HEK293 (cell line): Measurements from ENCODE around the gene RGL3.

Source experiments
- CTCF ChIA-PET: fragments of 350-600 bp; formaldehyde crosslinking; extraction: SDS; loops from one replicate; lab custom pipeline; 2021; ENCODE audit warnings: antibody characterized with exemption; lab: Yijun Ruan, JAX
- POLR2A ChIA-PET: fragments of 300-600 bp; formaldehyde crosslinking; extraction: SDS; loops from one replicate; lab custom pipeline; 2020; ENCODE audit warnings: antibody characterized with exemption, inconsistent platforms; lab: Yijun Ruan, JAX
- H3K27ac ChIP-seq: fragments of 200-500 bp; sonication (Bioruptor generic); 2 replicates; pipeline ENCODE4 v1.5.1; 2014; ENCODE audit warnings: low read depth, low read length, control low read depth, inconsistent platforms; ENCODE audit errors: extremely low read depth
- H3K36me3 ChIP-seq, 2 experiments: fragments of 200-500 bp in 1 of 2; sonication (Bioruptor generic) in 1 of 2; 1 replicate in 1 of 2; 2 replicates in 1 of 2; pipeline ENCODE4 v1.5.1; 2014 to 2017; ENCODE audit warnings: inconsistent platforms in 2 of 2, low read length in 2 of 2; ENCODE audit not compliant: control insufficient read depth in 2 of 2, insufficient read depth in 1 of 2
- H3K4me1 ChIP-seq: fragments of 200-500 bp; sonication (Bioruptor generic); 2 replicates; pipeline ENCODE4 v1.5.1; 2014; ENCODE audit warnings: mild to moderate bottlenecking, low read length, inconsistent platforms; ENCODE audit not compliant: control insufficient read depth, insufficient read depth
- H3K4me3 ChIP-seq: 2 replicates; pipeline ENCODE4 v1.5.1; 2011; ENCODE audit warnings: low read depth, mild to moderate bottlenecking, control low read depth, low read length, moderate library complexity
- H3K9me3 ChIP-seq: fragments of 200-500 bp; sonication (Bioruptor generic); 2 replicates; pipeline ENCODE4 v1.5.1; 2014; ENCODE audit warnings: low read depth, low read length, inconsistent platforms; ENCODE audit not compliant: control insufficient read depth, insufficient read depth
- KLF10 ChIP-seq: fragments of 450-650 bp; IDR thresholded peaks from 2 replicates; pipeline ENCODE4 v1.5.1; 2018; ENCODE audit warnings: missing biosample characterization, mild to moderate bottlenecking, missing genetic modification characterization
- MYNN ChIP-seq: fragments of 450-650 bp; formaldehyde crosslinking; IDR thresholded peaks from 2 replicates; pipeline ENCODE4 v1.5.1; 2016; ENCODE audit warnings: missing biosample characterization, missing genetic modification characterization, borderline replicate concordance
- MZF1 ChIP-seq: fragments of 450-650 bp; formaldehyde crosslinking; IDR thresholded peaks from 2 replicates; pipeline ENCODE4 v1.5.1; 2017; ENCODE audit warnings: missing biosample characterization, missing genetic modification characterization, borderline replicate concordance
- SALL2 ChIP-seq: fragments of 450-650 bp; formaldehyde crosslinking; IDR thresholded peaks from 2 replicates; pipeline ENCODE4 v1.5.0; 2017; ENCODE audit warnings: missing biosample characterization, mild to moderate bottlenecking, missing genetic modification characterization, borderline replicate concordance
- YY1 ChIP-seq: fragments of 450-650 bp; formaldehyde crosslinking; IDR thresholded peaks from 2 replicates; pipeline ENCODE4 v1.5.1; 2018; ENCODE audit warnings: missing biosample characterization, missing genetic modification characterization
- ZBTB21 ChIP-seq: fragments of 450-650 bp; formaldehyde crosslinking; IDR thresholded peaks from 2 replicates; pipeline ENCODE4 v1.5.1; 2017; ENCODE audit warnings: missing biosample characterization, missing genetic modification characterization
- ZBTB48 ChIP-seq: fragments of 450-650 bp; formaldehyde crosslinking; IDR thresholded peaks from 2 replicates; pipeline ENCODE4 v1.5.1; 2016; ENCODE audit warnings: missing biosample characterization, missing genetic modification characterization
- ZFP37 ChIP-seq: fragments of 450-650 bp; formaldehyde crosslinking; IDR thresholded peaks from 2 replicates; pipeline ENCODE4 v1.5.1; 2016; ENCODE audit warnings: missing biosample characterization, missing genetic modification characterization
- ZNF121 ChIP-seq: fragments of 450-650 bp; formaldehyde crosslinking; IDR thresholded peaks from 2 replicates; pipeline ENCODE4 v1.5.1; 2016; ENCODE audit warnings: missing biosample characterization, missing genetic modification characterization
- ZNF138 ChIP-seq: fragments of 450-650 bp; formaldehyde crosslinking; IDR thresholded peaks from 2 replicates; pipeline ENCODE4 v1.5.1; 2016; ENCODE audit warnings: missing biosample characterization, missing genetic modification characterization, borderline replicate concordance
- ZNF169 ChIP-seq: fragments of 450-650 bp; formaldehyde crosslinking; IDR thresholded peaks from 2 replicates; pipeline ENCODE4 v1.5.1; 2016; ENCODE audit warnings: missing biosample characterization, missing genetic modification characterization
- ZNF211 ChIP-seq: fragments of 450-650 bp; formaldehyde crosslinking; IDR thresholded peaks from 2 replicates; pipeline ENCODE4 v1.5.1; 2016; ENCODE audit warnings: low read depth, missing biosample characterization, missing genetic modification characterization
- ZNF239 ChIP-seq: fragments of 450-650 bp; formaldehyde crosslinking; IDR thresholded peaks from 2 replicates; pipeline ENCODE4 v1.5.1; 2016; ENCODE audit warnings: missing biosample characterization, missing genetic modification characterization
- ZNF335 ChIP-seq: fragments of 450-650 bp; formaldehyde crosslinking; conservative IDR thresholded peaks from 2 replicates; pipeline ENCODE4 v1.5.1; 2016; ENCODE audit warnings: missing biosample characterization, missing genetic modification characterization
- ZNF416 ChIP-seq: fragments of 450-650 bp; formaldehyde crosslinking; IDR thresholded peaks from 2 replicates; pipeline ENCODE4 v1.5.1; 2016; ENCODE audit warnings: missing biosample characterization, missing genetic modification characterization
- ZNF645 ChIP-seq: fragments of 450-650 bp; formaldehyde crosslinking; IDR thresholded peaks from 2 replicates; pipeline ENCODE4; 2016; ENCODE audit warnings: missing biosample characterization, missing genetic modification characterization
- ZNF747 ChIP-seq: fragments of 450-650 bp; formaldehyde crosslinking; IDR thresholded peaks from 2 replicates; pipeline ENCODE4 v1.5.1; 2016; ENCODE audit warnings: missing biosample characterization, missing genetic modification characterization
- ZNF785 ChIP-seq: fragments of 450-650 bp; formaldehyde crosslinking; IDR thresholded peaks from 2 replicates; pipeline ENCODE4 v1.5.1; 2016; ENCODE audit warnings: missing biosample characterization, missing genetic modification characterization
- ZSCAN18 ChIP-seq: fragments of 450-650 bp; formaldehyde crosslinking; IDR thresholded peaks from 2 replicates; pipeline ENCODE4 v1.5.1; 2016; ENCODE audit warnings: missing biosample characterization, missing genetic modification characterization
- ZSCAN23 ChIP-seq: fragments of 450-650 bp; formaldehyde crosslinking; IDR thresholded peaks from 2 replicates; pipeline ENCODE4 v1.5.1; 2016; ENCODE audit warnings: missing biosample characterization, missing genetic modification characterization
- TF ChIP-seq, protein P1 (sequence below): fragments of 450-650 bp; formaldehyde crosslinking; IDR thresholded peaks from 2 replicates; pipeline ENCODE4 v1.5.1; 2017; ENCODE audit warnings: missing biosample characterization, missing genetic modification characterization

The RGL3 gene

GRCh38 chr19:11387162-11388034 is 31.7 kb downstream of the RGL3 start (continued):
- TF ChIP-seq ZNF211 (tag by site-specific recombination) (no peak), ZFP37 (no peak), ZSCAN18 (no peak), ZNF416 (tag by site-specific recombination) (no peak), ZNF747 (tag by site-specific recombination) (no peak), MZF1 (no peak)

DNA sequence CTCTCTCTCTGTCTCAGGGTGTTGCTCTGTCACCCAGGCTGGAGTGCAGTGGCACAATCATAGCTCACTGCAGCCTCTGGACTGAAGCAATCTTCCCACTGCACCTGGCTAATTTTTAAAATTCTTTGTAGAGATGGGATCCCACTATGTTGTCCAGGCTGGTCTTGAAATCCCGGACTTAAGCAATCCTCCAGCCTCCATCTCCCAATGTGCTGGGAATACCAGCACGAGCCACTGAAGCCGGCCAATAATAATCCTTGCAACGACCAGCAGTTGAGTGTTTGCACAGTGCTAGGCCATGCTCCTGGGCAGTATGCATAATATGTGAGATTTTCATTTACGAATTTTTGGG is 34.4 kb downstream of the RGL3 start:
- no peak overlapping the region for H3K27ac ChIP-seq
- POLR2A ChIA-PET = interaction anchor here (0.6 to 2.8 kb wide), 6 partner anchors 9 to 91 kb away, joined by 3 to 22 read pairs (median 6); partner anchors contain the start of gene SWSAP1
- no peaks in the 10 kb centered on the region; the same call in 1 of the 2 replicates for H3K4me1 ChIP-seq
- H3K9me3 ChIP-seq = no peaks in the 10 kb centered on the region
- peaks cover 0 to 5% of the 10 kb centered on the region in 2 experiments; a peak in 2 of 3 replicates for H3K36me3 ChIP-seq
- TF ChIP-seq ZNF121 (tag by site-specific recombination) = peak; percentile 66
- no peak for TF ChIP-seq ZNF335
- CTCF ChIA-PET = interaction anchor here (0.7 to 5.9 kb wide), 7 partner anchors 9 to 836 kb away, joined by 3 to 66 read pairs (median 5); partner anchors contain the start of genes ELAVL3, ODAD3 and PRKCSH
- no peak overlapping the region for H3K4me3 ChIP-seq

DNA sequence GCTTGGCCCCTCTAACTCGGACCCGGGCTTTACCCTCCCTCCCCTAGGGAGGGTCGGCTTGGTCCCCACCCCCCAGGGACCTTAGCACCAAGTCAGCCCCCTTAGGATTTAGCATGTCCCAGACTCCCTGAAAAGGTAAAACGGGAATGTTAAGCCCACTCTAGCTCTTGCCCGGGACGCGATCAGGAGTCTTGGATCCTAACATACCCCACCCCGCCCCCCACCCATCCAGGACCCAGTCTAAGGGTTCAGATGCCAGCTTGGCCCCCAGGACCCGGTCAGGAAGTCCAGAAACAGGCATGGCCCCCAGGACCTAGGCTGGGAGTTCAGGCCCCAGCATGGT is 35.4 kb downstream of the RGL3 start:
- Histone ChIP-seq H3K9me3 (no peaks in the 10 kb centered on the region), H3K27ac (peak overlapping the region; percentile 69; the same call in 1 of the 2 replicates), H3K4me3 (peak overlapping the region; percentile 41), H3K36me3 (peaks cover 0 to 7% of the 10 kb centered on the region in 2 experiments; a peak in 2 of 3 replicates), H3K4me1 (no peaks in the 10 kb centered on the region; the same call in 1 of the 2 replicates)
- ChIA-PET CTCF (interaction anchor here (0.6 to 5.9 kb wide), 23 partner anchors 9 to 501 kb away, joined by 3 to 66 read pairs (median 5); partner anchors contain the start of genes DOCK6, ELAVL3, ODAD3 and PRKCSH), POLR2A (interaction anchor here (0.5 to 2.8 kb wide), 12 partner anchors 9 to 99 kb away, joined by 3 to 22 read pairs (median 6); partner anchors contain the start of genes ODAD3, PRKCSH, RGL3 and SWSAP1)
- TF ChIP-seq KLF10 (tag by site-specific recombination) (0 out of 2 replicates have a peak, but pooled peaks have one; percentile 1), ZNF239 (tag by site-specific recombination) (no peak), ZBTB48 (peak; percentile 79)

DNA sequence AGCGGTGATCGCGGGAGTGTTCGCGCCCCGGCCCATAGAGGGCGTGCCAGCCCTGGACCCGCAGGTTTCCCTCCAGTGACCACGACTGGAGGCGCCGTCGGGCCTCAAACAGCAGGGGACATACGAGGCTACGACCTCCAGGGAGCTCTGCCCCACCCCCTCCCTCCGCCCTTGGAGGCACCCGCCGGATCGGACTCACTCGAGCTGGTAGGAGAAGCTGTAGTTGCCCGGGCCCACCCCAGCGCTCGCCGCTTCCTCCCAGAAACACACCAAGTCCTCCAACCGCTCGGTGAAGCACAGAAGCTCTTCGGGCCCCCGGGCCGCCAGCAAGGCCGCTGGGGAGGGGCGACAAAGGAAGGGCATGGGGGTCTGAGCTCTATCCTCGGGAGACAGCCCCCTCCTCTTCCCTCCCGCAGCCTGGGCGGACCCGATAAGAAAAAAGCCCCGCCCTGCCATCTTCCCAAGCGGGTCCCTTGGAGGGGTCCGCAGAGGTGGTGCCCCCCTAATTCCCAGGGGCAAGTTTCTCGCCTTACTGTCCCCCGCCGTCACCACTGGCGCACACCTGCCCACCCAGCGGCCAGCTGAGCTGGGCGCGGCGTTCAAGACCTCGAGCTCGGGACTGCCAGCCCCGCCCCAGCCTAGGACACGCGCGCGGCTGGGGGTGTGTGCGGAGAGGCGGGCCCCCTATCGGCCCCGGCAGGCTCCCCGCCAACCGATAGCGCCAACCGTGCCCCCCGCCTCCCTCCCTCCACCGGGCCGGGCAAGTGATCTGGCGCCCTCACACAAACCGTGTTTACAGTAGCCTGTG is 36.0 kb downstream of the RGL3 start:
- ChIA-PET CTCF (interaction anchor here (0.6 to 5.9 kb wide), 35 partner anchors 8 to 1344 kb away, joined by 3 to 66 read pairs (median 5); partner anchors contain the start of genes ELAVL3, ELOF1, ODAD3 and PRKCSH), POLR2A (interaction anchor here (0.5 to 2.8 kb wide), 13 partner anchors 9 to 99 kb away, joined by 3 to 22 read pairs (median 6); partner anchors contain the start of genes ODAD3, PRKCSH, RGL3 and SWSAP1)
- Histone ChIP-seq H3K4me3 (peak overlapping the region; percentile 41), H3K27ac (peak overlapping the region; percentile 69; the same call in 1 of the 2 replicates), H3K36me3 (peaks cover 0 to 12% of the 10 kb centered on the region in 2 experiments; a peak in 2 of 3 replicates), H3K4me1 (no peaks in the 10 kb centered on the region; the same call in 1 of the 2 replicates), H3K9me3 (no peaks in the 10 kb centered on the region)
- TF ChIP-seq MYNN (tag by site-specific recombination) (no peak), SALL2 (tag by site-specific recombination) (no peak), ZNF747 (tag by site-specific recombination) (no peak), YY1 (tag by site-specific recombination) (no peak), ZNF785 (tag by site-specific recombination) (no peak), ZNF169 (no peak), ZNF239 (tag by site-specific recombination) (no peak), ZSCAN23 (tag by site-specific recombination) (no peak), ZNF645 (tag by site-specific recombination) (no peak), ZNF138 (no peak), ZBTB21 (no peak)
- TF ChIP-seq, protein P1, sequence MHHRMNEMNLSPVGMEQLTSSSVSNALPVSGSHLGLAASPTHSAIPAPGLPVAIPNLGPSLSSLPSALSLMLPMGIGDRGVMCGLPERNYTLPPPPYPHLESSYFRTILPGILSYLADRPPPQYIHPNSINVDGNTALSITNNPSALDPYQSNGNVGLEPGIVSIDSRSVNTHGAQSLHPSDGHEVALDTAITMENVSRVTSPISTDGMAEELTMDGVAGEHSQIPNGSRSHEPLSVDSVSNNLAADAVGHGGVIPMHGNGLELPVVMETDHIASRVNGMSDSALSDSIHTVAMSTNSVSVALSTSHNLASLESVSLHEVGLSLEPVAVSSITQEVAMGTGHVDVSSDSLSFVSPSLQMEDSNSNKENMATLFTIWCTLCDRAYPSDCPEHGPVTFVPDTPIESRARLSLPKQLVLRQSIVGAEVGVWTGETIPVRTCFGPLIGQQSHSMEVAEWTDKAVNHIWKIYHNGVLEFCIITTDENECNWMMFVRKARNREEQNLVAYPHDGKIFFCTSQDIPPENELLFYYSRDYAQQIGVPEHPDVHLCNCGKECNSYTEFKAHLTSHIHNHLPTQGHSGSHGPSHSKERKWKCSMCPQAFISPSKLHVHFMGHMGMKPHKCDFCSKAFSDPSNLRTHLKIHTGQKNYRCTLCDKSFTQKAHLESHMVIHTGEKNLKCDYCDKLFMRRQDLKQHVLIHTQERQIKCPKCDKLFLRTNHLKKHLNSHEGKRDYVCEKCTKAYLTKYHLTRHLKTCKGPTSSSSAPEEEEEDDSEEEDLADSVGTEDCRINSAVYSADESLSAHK = no peak
